Measurements from ENCODE around the gene HARS1.

HARS1 gene

DNA sequence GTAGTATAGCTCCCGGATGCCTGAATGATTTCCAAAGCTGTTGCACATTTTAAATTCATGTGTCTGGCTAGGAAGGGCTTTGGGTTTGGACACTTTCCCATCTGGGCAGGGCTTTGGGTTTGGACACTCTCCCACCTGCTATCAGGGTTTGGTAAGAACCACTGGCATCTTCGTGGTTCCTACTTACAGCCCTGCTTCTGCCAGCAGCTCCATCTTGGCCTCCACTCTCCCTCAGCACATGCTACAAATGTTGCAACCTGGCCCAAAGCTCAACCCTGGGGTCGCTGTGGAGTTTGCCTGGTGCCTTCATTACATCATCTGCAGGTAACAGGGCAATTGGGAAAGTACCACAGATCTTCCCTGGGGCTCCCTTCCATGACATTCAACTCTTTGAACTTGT, 48.5 kb downstream of the HARS1 start:
- no peak overlapping the region for H3K27ac ChIP-seq
- TF ChIP-seq, protein P1, sequence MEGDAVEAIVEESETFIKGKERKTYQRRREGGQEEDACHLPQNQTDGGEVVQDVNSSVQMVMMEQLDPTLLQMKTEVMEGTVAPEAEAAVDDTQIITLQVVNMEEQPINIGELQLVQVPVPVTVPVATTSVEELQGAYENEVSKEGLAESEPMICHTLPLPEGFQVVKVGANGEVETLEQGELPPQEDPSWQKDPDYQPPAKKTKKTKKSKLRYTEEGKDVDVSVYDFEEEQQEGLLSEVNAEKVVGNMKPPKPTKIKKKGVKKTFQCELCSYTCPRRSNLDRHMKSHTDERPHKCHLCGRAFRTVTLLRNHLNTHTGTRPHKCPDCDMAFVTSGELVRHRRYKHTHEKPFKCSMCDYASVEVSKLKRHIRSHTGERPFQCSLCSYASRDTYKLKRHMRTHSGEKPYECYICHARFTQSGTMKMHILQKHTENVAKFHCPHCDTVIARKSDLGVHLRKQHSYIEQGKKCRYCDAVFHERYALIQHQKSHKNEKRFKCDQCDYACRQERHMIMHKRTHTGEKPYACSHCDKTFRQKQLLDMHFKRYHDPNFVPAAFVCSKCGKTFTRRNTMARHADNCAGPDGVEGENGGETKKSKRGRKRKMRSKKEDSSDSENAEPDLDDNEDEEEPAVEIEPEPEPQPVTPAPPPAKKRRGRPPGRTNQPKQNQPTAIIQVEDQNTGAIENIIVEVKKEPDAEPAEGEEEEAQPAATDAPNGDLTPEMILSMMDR (conservative IDR thresholded peaks at IDR 0.05) = no peak

DNA sequence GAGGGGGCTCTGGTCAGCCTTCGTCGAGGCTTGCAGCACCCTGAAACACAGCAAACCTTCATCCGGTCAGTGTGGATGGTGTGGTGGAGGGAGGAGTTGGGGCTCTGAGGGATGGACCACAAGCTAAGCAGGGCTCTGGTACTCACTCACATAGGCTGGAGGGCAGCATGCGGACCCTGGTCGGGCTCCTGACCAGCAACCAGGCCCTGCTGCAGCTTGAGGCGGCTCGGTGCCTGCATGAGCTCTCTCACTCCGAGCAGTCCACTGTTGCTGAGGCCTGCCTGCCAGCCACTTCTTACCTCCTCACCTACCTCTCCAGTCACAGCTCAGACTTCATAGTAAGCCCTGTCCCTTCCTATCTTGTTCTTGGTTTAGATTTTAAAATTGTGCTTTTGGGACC, 49.5 kb downstream of the HARS1 start:
- no peak overlapping the region for H3K27ac ChIP-seq
- TF ChIP-seq, protein P1 (conservative IDR thresholded peaks at IDR 0.05) = no peak

DNA sequence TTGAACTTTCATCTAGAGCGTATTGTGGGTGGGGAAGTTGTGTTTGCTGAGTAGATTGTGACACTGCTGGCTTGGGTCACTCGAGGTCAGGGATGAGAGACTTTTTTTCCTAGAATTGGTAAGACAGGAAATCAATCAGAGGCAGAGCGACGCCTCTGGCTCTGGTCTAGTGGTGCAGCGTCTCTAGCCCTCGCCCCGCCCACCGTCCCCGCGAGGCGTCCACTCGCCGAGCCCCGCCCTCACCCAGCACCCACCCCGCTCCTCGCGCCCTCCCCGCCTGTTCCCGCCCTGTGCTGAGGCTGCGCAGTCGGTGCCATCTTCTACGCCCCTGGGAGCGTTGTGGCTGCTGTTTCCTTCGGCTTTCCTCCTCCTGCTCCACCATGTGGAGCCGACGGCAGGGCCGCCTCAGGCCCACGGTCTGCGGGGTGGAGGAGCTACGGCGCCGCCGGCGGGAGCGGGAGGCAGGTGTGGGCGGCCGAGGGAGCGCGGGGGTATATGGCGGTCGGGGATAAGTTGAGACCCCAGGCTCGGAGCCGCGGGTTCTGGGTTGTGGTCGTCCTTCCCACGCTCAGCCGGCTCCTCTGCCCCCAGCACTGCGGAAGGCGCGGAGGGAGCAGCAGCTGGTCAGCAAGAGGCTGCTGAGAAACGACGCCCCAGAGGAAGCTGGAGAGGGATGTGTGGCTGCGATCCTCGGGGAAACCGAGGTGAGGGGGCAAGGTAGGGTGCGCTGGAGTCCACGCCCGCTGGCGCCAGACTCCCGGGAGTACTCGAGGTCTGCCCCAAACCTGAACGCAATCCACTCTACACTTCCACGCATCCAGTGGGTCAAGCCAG, 51.8 kb downstream of the HARS1 start, which contains the start of gene TMCO6:
TMCO6 (plus strand) TSS at position 304 of the 834 bp plus-strand sequence; CDS start at position 381, 77 bp downstream.
- TF ChIP-seq, protein P1 (conservative IDR thresholded peaks at IDR 0.05) = peak; percentile 71
- peak within 1 kb of the TSS; percentile 83 for H3K27ac ChIP-seq

DNA sequence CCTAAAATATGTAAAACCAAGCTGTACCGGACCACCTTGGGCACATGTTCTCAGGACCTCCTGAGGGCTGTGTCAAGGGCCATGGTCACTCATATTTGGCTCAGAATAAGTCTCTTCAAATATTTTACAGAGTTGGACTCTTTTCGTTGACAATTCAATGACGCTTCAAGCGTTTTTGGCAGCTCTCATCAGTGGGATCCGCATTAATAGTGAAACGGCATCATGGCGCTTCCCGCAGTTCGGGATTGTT, 52.3 kb downstream of the HARS1 start:
- peak overlapping the region; percentile 83 for H3K27ac ChIP-seq

DNA sequence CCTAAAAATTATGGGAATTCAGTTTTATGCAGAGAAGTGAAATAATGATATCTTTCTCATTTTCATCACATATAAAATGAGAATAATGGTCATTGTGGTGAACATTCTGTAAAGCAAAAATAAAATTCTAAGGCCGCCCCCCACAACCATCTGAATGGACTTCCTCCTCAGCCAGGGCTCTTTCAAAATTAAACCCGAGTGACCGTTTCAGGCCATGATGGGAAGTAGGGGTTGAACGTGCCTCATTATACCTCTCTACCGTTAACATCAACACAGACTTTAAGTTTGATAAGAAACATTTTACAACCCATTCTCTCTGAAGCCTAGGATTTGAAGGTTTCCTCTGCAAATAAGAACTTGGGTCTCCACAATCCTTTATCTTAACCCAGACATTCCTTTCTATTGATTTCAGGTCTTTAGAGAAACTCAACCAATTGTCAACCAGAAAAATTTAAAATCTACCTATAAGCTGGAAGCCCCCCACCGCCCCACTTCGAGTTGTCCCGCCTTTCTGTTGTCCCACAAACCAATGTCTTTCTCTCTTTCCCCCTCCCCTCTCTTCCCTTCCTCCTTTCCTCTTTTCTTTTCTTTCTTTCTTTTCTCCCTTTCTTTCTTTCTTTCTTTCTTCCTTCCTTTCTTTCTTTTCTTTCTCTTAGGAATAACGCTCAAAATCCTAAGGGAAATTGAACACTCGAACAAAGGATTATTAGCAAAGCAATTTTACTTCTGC, 53.6 kb downstream of the HARS1 start:
- H3K27ac ChIP-seq = no peak overlapping the region
- TF ChIP-seq, protein P1 (conservative IDR thresholded peaks at IDR 0.05) = no peak

DNA sequence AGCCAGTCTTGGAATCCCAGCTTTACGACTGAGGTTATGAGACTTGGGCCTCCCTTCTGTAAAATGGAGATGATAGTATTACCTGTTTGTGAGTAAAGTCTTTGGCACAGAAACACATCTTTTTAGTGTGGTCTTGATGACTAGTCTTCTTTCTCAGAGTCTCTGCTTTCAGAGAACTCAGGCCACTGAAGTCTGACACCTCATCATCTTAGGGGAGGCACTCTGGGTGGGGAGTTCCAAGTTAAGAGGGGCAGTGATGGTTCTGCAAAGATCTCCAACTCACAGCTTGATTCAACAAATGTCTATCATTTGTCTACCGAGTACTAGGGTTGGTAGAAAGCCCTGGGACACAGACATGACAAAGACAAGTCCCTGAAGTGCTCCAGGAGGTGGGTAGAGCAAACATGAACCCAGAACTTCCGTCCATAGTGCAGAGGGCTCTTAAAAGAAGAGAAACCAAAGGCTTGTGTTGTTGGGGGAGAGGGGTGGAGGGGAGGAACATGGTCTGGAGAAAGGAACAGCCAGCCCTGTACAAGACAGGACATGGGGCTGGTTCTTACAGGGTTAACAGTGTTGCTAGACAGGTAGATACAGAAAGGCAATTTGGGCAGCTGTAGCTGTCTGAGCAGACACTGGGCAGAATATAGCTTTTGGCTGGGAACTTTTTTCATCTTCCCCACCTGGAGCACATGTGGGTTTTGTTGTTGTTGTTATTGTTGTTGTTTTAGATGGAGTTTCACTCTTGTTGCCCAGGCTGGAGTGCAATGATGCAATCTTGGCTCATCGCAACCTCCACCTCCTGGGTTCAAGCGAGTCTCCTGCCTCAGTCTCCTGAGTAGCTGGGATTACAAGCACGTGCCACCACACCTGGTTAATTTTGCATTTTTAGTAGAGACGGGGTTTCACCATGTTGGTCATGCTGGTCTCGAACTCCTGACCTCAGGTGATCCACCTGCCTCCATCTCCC, 55.6 kb downstream of the HARS1 start:
- H3K27ac ChIP-seq = no peak overlapping the region
- TF ChIP-seq, protein P1 (conservative IDR thresholded peaks at IDR 0.05) = no peak

DNA sequence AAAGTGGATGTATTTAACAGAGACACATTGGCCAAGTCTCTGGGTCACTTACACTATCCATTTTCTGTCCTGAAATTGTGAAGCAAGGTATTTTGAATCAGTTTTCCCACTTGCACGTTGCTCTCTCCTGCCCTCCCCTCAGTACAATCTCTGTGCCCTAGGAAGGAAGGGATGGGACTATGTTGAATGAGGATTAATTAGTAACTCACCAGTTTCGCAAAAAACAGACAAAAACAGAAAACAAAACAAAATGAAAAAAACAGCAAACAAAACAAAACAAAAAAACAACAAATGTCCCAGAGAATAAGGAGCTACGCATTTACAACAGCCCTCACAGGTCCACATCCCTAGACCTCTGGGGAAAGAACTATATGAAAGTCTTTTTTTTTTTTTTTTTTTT, 57.1 kb downstream of the HARS1 start:
- no peak overlapping the region for H3K27ac ChIP-seq
- TF ChIP-seq, protein P1 (conservative IDR thresholded peaks at IDR 0.05) = no peak

Measured in VCaP (cell line).